SK-N-SH treated with all-trans-retinoic acid at 6 μM for 48 hours (cell line): Measurements from ENCODE around the gene TUFT1.

Experiments used
- ARNTL ChIP-seq: fragments of 450-650 bp; formaldehyde crosslinking; IDR thresholded peaks from 2 replicates; pipeline ENCODE4 v1.5.0; 2020; ENCODE audit warnings: low read depth, mild to moderate bottlenecking, moderate library complexity, borderline replicate concordance
- RARB ChIP-seq: fragments of 250-450 bp; sonication (Bioruptor Pico); IDR thresholded peaks from 2 replicates; pipeline ENCODE4 v1.8.0; 2021; ENCODE audit warnings: mild to moderate bottlenecking, moderate library complexity
- ZFP30 ChIP-seq: fragments of 450-650 bp; formaldehyde crosslinking; IDR thresholded peaks from 2 replicates; pipeline ENCODE4 v1.5.0; 2022; ENCODE audit warnings: mild to moderate bottlenecking, moderate library complexity
- ZNF70 ChIP-seq: fragments of 450-650 bp; formaldehyde crosslinking; IDR thresholded peaks from 2 replicates; pipeline ENCODE4 v1.5.0; 2020; ENCODE audit warnings: mild to moderate bottlenecking, moderate library complexity

GRCh38 chr1:151570819-151571218 is 30.7 kb downstream of the TUFT1 start:
- TF ChIP-seq RARB (CRISPR knock-in tag) (no peak), ZNF70 (no peak), ZFP30 (CRISPR knock-in tag) (no peak), ARNTL (CRISPR knock-in tag) (no peak)
